ENCODE data around the gene PCGF3.
"Not testable (repeated sequence)": the region's sequence is repeated elsewhere in the genome, so short reads cannot be mapped to it uniquely, and the experiment has no call there.

The PCGF3 gene

DNA sequence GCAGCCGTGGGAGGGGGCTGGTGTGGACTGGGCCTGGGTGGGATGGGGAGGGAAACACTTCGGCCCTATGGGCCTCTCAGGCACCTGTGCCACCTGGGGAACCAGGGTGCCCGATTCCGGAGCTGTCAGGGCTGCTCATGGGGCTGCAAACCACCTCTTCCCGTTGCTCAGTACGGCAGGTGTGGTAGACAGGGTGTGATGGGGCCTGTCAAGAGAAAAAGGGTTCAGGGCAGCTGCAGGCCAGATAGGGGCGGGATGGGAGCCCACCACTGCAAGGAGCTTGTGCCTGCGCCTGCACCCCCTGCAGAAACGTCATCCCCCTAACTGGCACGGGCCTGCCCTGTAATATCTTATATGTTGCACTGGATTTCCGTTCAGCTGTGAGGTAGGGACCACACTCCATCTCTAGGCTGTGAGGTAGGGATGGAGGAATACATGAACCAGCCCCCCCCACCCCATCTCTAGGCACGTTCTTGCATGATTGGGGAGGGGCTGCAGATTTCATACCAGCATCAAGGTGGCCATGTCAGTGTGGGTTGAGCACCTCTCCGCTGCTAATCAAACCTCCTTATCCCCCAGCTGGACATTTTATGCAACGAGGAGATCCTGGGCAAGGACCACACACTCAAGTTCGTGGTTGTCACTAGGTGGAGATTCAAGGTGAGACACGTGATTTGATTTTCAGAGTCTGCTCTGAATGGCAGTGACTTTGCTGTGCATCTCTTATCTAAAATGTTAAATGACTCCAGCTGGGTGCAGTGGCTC lies 59.0 kb downstream of the PCGF3 start:
- no peak for DNase-seq

DNA sequence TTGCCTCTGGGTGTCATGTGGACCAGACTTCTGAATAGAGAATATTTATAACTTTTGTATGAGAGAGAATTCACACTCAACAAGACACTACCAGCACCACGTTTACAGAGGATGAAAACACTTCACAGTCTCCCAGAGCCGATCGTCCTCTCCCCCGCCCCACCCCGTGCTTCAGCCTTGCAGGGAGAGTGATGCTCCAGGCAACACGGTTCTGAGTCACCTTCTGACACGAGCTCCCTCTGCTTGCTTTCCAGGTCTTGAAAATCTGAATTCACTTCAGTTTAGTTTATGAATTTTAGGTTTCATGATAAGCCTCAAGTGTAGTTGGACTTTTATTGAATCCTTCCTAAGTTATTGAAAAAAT lies 60.5 kb downstream of the PCGF3 start:
- no peak for DNase-seq

DNA sequence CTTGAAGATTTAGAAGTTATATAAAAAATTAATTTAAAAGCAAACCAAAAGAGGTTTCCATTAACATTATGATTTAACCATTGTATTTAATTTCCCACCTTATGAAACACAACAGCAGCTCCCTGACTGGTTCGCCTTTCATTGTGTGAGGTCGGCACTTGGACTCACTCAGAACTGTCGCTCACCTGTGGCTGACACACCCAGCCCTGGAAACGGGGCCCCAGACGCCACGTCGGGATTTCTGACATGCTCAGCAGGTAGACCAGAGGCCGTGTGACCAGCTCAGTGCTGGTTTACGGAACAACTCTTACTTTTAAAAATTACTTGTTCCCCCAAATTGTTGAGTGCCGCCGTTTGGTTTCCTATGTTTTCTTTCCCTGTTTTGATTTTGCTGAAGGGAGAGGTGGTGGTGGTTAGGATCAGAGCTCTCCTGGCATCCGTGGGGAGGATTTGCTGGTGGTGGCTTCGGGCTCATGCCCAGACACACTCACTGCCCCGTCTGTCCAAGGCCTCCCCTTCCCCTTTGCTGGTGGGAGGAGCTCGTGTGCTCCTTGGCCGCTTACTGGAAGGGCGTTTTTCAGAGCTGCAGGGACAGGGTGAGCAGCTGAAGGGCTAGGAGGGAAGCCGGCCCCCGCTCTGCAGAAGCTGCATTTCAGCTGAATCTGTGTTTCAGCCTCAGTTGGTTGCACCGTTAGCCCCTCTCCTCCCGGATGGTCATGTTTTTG lies 61.1 kb downstream of the PCGF3 start:
- no peak for DNase-seq

DNA sequence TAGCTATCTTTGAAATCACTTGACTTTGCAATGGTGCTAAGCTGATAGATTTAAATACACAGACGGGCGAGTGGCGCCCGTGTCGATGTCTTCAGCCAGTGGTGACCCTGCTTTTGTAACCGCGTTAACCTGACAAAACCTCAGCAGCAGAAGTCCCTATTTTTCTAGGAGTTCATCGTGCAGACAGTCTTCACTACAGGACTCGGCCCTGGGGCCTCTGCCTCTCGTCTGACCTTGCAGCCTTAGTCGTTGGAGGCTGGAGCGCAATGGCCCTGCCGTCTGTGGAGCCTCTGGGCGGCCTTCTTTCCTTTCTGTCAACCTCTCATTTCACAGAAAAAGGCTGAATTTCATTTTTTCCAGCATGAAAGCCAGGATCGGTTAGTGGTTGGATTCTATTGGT lies 62.4 kb downstream of the PCGF3 start:
- no peak for DNase-seq

DNA sequence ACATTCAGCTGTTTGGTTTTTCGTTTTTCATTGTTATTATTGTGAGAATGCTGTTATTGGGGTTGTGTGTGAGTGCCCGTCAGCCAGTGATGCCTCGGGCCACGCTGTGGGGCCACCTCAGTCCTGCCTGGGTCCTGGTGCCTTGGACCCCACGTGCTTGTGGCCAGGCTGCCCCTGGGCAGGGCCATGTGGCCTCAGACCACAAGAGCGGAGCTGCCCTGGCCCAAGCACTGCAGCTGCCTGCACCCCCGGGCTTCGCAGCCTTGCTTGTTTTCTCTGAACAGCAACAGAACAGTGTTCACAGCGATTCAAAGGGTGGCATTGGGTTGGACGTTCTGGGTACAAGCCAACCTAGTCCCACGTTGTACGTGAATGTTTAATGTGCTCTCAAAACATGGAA lies 63.4 kb downstream of the PCGF3 start:
- no peak for DNase-seq

DNA sequence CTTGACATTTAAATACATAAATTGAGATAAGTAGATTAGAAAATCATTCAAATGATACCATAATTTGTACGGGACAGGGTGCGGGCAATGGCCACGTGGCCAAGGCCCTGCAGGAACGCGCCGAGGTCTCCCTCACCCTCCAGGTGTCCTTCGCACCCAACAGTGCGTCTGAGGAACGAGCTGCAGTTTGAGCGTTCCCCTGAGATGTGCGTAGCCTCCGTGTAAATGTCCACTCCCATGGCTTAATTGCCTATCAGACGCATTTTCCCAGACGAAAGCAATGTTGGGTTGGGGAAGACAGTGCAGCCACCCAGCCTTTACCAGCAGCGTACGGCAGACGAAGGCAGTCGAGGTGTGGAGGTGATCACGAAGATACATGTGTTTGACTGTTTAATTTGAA lies 63.9 kb downstream of the PCGF3 start:
- DNase-seq = no peak

DNA sequence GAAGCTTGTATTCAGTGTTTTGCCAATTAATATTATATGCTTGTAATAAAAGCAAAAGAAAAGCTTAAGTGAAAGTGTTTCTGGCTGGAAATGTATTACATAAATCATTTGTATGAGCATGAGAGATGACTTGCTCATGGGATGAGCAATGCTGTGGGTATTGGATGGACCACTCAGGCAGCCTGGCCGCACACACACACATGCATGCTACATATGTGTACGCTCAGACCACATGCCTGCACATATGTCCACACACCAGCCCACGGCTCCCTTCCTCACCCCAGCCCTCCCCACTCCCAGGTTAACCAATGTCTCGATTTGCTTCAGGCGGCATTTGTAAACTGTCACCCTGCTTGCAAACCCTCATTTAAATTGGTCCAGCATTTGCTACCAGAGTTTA lies 64.4 kb downstream of the PCGF3 start:
- no peak for DNase-seq

DNA sequence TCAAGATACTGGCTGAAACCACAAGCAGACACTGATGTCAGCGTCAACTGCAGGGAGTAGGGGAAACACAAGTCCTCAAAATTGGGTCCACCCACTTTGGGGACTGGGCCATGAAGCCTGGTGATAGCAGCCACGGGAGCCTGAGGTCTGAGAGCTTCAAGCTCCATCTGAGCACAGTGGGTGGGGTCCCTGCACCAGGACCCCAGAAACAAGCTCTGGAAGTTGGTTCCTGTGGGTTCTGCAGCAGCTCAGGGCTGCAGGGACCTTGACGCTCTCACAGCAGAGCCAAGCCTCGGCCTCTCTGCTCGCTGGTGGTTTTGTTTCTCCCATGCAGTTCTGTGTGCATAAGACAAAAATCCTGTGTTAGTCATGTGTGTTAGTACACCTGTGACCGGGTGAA lies 65.8 kb downstream of the PCGF3 start:
- no peak for DNase-seq

DNA sequence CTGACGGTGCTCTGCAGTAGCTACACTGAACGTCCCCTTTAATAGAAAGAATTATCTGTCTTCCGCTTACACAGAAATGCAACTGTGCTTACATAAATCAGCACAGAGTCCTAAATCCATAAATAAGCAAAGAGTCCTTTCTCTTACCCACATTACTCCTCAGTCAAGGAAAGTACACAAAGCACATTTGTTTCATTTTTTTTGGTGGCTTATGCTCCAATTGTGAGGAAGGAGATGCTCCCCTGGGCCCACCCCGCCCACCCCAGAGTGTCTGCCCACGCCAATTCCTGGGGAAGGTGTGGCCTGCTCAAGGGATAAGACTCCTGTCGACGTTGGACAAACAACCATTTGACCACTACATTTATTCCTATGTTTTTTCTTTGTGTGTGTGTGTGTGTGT lies 66.5 kb downstream of the PCGF3 start:
- no peak for DNase-seq

DNA sequence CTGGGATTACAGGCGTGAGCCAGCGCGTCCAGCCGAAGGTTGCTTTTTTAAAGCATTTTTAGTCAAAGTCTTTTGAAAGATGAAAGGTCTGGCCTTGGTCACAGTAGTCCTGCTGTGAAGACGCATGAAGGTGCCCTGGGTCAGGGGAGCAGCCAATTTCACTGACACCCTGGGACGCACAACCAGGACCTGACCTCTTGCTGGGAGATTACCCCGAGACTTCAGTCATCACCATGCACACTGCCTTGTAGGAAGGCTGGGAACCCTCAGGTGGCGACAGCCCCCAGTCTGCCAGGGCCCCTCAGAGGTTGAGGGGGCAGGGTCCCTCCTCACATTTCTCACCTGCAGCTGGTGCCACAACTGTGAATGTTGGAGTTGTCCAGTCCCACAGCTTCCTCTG lies 67.1 kb downstream of the PCGF3 start:
- DNase-seq = no peak

DNA sequence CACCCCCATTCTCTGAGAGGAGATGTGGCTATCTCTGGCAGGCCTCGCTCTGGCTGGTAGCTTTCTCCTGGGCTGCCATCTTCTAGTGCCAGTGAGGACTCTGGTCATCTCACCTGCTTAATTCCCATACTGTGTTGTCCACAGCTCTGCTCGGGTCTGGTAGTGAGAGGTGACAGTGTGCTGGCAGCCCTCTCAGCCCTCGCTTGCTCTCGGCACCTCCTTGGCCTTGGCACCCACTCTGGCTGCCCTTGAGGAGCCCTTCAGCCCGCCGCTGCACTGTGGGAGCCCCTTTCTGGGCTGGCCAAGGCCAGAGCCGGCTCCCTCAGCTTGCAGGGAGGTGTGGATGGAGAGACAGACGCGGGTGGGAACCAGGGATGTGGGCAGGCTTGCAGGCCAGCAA lies 67.6 kb downstream of the PCGF3 start:
- DNase-seq = no peak

DNA sequence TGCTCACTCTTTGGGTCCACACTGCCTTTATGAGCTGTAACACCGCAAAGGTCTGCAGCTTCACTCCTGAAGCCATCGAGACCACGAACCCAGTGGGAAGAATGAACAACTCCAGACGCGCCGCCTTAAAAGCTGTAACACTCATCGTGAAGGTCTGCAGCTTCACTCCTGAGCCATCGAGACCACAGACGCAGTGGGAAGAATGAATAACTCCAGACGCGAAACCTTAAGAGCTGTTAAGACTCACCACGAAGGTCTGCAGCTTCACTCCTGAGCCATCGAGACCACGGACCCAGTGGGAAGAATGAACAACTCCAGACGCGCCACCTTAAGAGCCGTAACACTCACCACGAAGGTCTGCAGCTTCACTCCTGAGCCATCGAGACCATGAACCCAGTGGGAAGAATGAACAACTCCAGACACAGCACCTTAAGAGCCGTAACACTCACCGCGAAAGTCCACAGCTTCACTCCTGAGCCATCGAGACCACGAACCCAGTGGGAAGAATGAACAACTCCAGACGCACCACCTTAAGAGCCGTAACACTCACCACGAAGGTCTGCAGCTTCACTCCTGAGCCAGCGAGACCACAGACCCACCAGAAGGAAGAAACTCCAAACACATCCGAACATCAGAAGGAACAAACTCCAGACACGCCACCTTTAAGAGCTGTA lies 68.9 kb downstream of the PCGF3 start:
- DNase-seq = not testable (repeated sequence)

DNA sequence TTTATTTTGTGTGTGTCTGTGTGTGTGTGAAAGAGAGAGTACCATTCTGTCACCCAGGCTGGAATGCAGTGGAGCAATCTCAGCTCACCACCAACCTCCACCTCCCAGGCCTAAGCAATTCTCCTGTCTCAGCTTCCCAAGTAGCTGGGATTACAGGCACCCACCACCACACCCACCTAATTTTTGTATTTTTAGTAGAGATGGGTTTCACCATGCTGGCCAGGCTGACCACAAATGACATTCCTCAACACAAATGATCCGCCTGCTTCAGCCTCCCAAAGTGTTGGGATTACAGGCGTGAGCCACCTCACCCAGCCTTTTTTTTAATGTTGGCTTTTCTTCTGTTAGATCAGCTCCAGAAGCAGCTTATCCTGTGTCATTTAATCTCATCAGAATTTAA lies 69.9 kb downstream of the PCGF3 start:
- not testable (repeated sequence) for DNase-seq

DNA sequence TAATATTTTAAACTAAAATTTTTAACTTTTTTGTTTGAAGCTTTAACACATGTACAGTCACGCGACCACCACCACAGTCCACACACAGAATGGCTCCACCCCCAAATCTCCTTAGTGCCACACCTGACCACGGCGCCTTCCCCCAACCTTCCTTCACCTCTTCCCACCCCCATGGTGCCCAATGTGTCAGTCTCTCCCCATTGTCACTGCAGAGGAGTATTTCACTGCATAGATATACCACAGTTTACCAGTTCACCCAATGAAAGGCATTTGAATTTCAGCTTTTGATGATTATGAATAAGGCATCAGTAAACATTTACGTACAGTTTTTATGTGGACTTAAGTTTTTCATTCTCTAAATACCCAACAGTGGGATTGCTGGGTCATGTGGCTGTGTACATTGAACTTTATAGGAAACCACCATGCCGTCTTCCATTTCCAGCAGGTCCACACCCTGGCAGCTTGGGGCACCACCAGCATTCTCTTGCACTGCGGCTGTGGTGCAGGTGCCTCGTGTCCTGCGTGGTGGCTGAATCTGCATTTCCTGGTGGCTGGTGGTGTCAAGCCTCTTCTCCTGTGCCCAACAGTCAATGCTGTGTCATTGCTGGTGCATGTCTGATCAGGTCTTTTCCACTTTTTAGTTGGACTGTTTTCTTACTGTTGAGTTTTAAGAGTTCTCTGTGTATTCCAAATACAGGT lies 71.3 kb downstream of the PCGF3 start:
- DNase-seq = no peak

DNA sequence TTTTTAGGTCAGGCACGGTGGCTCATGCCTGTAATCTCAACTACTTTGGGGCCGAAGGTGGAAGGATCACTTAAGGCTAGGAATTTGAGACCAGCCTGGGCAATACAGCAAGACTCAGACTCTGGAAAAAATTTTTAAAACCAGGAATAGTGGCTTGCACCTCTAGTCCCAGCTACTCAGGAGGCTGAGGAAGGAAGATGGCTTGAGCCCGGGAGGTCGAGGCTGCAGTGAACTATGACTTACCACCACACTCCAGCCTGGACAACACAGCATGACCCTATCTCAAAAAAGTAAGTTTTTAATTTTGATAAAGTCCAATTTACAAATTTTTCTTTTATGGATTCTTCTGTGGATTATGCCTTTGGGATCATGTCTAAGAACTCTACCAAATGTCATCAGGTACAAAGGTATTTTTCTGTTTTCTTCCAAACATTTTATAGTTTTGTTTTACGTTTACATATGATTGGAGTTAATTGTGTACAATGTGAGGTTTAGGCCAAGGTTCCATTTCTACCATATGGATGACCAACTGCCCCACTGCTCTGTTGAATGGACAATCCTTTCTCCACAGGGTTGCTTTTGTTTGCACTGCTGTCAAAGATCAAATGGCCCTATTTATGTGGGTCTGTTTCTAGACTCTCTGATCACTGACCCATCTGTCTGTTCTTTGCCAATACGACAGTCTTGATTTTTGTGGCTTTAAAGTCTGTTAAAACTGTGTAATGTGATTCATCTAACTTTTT lies 72.1 kb downstream of the PCGF3 start:
- no peak for DNase-seq

DNA sequence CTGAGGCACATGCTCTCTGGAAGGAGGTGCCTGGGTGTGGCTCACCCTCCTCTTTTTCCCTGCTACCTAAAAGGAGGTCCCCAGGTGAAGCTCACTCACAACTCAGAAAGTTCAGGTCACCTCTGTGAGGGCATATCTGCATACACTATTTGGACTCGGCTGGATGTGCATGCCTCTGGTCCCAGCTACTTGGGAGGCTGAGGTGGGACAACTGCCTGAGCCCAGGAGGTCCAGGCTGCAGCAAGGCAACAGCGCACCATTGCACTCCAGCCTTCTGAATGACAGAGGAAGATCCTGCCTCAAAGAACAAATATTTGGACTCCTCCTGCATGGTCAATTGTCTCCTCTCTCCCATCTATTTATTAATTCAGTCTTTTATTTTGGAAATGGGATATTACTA lies 73.9 kb downstream of the PCGF3 start:
- no peak for DNase-seq

DNA sequence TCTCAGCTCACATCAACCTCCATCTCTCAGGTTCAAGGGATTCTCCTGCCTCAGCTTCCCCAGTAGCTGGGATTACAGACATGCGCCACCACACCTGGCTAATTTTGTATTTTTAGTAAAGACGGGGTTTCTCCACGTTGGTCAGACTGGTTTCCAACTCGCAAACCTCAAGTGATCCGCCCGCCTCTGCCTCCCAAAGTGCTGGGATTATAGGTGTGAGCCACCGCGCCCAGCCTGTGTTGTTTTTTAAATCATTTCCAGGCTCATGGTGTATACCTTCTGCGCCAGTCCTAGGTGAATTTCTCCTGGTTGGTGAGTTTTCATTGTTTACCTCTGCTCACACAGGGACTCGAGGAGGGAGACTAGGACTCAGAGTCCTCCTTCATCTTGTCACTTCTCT lies 74.6 kb downstream of the PCGF3 start:
- not testable (repeated sequence) for DNase-seq

DNA sequence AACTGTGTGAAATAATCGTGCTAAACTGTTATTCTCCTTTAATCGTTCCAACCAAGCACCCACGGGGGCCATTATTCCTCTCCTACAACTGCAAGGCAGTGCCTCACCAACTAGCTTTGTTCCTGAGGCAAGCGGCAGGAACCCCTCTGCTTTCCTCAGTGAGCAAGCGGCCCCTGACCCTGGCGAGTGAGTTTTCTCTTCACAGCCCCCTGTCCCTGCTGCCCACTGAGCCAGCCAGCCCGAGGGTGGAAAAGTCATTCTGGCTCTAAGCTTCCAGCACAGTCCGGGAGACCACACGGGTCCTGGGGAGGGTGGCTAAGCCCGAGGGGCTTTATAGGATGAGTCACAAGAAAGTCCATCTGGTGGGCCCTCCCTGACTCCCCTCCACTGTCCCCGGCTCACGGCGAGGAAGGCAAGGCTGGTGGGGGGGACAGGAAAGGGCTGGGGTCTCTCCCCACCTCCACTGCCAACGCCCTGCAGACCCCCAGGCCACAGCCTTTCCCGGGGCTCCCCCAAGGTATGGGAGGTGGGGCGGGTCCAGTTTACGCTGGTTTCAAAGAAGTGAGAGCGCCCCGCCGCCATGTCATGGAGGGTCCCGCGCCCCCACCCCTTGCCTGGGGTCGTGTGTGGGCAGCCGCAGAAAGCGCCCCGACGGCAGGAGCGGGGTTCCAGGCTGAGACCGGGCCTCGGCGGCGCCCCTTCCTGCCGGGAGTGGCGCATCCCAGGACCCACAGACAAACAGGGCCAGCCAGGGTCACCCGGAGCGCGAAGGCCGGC lies 75.3 kb downstream of the PCGF3 start:
- DNase-seq = no peak

DNA sequence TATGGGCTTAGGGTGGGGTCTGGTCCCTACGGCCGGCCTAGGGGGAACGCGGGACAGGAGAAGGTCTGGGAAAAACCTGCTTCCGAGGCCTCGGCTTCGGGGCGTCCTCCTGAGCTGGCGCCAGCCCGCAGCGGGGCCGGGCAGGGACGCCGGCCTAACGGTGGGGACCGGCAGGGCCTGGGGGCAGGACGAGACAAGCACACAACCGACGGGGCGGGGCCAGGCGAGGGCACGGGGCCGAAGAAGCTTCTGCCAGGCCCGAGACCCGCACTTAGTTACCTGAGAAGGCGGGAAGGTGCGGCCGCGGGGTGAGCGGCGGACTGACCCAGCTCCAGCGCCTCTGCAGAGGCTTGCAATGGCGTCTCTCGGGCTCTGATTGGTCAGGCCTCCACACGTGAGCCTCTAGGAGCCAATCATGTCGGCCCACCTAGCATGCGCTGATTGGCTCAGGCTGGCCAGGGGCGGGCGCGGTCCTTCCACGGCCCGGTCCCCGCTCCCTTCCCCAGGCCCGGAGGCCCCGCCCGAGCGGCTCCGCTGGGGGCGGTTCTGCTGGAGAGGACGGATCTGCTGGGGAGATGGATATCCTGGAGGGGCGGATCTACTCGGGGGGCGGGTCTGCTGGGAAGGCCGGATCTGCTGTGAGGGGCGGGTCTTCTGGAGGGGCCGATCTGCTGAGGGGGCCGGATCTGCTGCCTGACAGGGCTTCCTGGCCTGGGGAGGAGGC lies 76.0 kb downstream of the PCGF3 start:
- peak; percentile 96 to 100 (median 97) for DNase-seq

DNA sequence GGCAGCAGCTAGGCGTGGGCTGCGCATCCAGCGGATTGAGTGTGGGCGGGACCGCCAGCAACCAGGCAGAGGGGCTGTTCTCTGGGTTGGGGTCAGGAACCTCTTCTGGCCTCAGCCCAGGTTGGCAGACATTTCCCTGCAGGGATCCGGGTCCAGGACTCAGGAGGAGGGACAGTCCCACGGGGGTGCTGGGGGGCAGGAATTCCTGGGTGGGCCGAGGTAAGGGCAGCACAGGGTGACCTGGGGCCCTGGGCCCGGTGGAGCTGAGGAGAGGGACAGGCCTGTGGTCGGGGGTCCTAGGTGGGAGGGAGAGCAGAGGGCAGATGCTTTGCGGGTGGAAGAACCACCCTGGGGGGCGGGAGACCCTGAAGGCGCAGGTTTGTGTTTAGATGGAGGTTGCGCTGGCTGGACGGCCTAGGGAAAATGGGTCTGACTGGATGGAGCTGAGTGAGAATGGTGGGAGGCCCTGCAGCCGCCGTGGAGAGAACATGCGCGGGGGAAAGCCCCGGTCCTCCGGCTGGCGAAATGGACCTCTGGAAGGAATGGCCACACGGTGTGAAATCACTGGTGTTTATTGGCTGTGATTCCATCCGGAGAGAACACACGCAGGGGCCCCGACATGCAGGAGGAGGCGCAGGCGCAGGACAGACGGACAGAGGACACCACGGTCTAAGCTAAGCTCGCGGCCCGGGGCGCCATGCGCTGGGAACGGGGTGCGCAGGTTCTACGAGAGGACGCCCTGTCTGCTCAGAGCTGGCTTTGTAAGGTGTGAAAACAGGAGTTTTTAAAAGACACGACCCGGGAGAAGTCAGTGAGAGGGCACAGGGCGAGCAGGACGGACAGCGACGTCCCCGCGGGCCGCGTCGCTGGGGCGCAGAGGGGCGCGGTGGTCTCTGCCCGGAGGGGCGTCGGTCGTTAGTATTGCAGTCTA lies 79.0 kb downstream of the PCGF3 start:
- DNase-seq = no peak

All from T-helper 1 cell (primary cell).